GM19239 (cell line): ENCODE results near the gene VWA5B2.
"Not testable (repeated sequence)": the region's sequence is repeated elsewhere in the genome, so short reads cannot be mapped to it uniquely, and the experiment has no call there.

ENCODE experiments used
- DNase-seq: peaks from one replicate; pipeline ENCODE4 v3.0.0; 2011; ENCODE audit warnings: low spot score; ENCODE audit not compliant: insufficient read length
- FAIRE-seq: peaks from 2 replicates; lab custom pipeline; 2011; peaks lifted over from hg19 to GRCh38; lab: Jason Lieb, UNC

VWA5B2 gene

GRCh38 chr3:184261854-184262763 lies 32.7 kb downstream of the VWA5B2 start:
- no peak for FAIRE-seq
- peak; percentile 50 for DNase-seq

GRCh38 chr3:184262764-184263179 lies 33.4 kb downstream of the VWA5B2 start:
- DNase-seq (no peak), FAIRE-seq (no peak)

- FAIRE-seq, DNase-seq: not testable (repeated sequence)
Observed at GRCh38 chr3:184267249-184267648, 37.9 kb downstream of the VWA5B2 start.

GRCh38 chr3:184272269-184272668 lies 42.9 kb downstream of the VWA5B2 start:
- FAIRE-seq (no peak), DNase-seq (no peak)

- FAIRE-seq (no peak), DNase-seq (no peak)
Observed at GRCh38 chr3:184275381-184275701, 46.0 kb downstream of the VWA5B2 start.

GRCh38 chr3:184275961-184276910 lies 46.9 kb downstream of the VWA5B2 start, which contains the start of gene ECE2:
Gene ECE2 (plus strand): TSS chr3:184276022. CDS start chr3:184276154, 132 bp downstream.
- FAIRE-seq = no peak
- DNase-seq = no peak

- no peak for FAIRE-seq
- DNase-seq = no peak
Observed at GRCh38 chr3:184277366-184277765, 48.0 kb downstream of the VWA5B2 start.

GRCh38 chr3:184282941-184283340 lies 53.6 kb downstream of the VWA5B2 start:
- no peak for DNase-seq
- no peak for FAIRE-seq

GRCh38 chr3:184283681-184284080 lies 54.3 kb downstream of the VWA5B2 start:
- DNase-seq = no peak
- FAIRE-seq = no peak

- FAIRE-seq (no peak), DNase-seq (no peak)
Observed at GRCh38 chr3:184284696-184285095, 55.3 kb downstream of the VWA5B2 start.

- DNase-seq (peak; percentile 52), FAIRE-seq (no peak)
Observed at GRCh38 chr3:184289426-184289938, 60.1 kb downstream of the VWA5B2 start.

- no peak for FAIRE-seq
- no peak for DNase-seq
Observed at GRCh38 chr3:184290331-184290730, 60.9 kb downstream of the VWA5B2 start.

- FAIRE-seq (no peak), DNase-seq (no peak)
Observed at GRCh38 chr3:184291044-184291737, 61.8 kb downstream of the VWA5B2 start.
